HG02973 (cell line): ENCODE results near the gene RENBP.

Experiments
- ATAC-seq: cut with Tn5 transposase; IDR thresholded peaks from one replicate; pipeline ENCODE4 v1.9.1; 2021; ENCODE audit warnings: moderate library complexity; ENCODE audit not compliant: unreplicated experiment

Gene RENBP

GRCh38 chrX:153901753-153902140 is 42.7 kb downstream of the RENBP start:
- no peak for ATAC-seq

GRCh38 chrX:153900831-153901752 is 43.4 kb downstream of the RENBP start:
- peak; percentile 63 for ATAC-seq

DNA sequence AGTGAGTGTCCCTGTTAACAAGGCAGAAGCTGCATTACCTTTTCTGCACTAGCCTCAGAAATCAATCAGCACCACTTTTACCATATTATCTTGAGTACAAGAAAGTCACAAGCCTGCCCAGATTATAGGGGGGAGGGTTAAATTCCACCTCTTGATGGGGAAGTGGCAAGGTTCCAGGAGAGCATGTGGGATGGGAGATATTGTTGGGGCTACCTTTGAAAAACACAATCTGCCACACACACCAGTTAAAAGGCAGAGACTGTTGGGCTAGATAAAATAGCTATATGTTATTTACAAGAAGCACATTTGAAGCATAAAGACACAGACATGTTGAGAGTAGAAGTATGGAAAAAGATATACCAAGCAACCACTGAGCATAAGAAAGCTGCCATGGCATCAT is 46.5 kb downstream of the RENBP start:
- no peak for ATAC-seq

- ATAC-seq, result no peak
Observed at GRCh38 chrX:153889123-153889522, 55.3 kb downstream of the RENBP start.

DNA sequence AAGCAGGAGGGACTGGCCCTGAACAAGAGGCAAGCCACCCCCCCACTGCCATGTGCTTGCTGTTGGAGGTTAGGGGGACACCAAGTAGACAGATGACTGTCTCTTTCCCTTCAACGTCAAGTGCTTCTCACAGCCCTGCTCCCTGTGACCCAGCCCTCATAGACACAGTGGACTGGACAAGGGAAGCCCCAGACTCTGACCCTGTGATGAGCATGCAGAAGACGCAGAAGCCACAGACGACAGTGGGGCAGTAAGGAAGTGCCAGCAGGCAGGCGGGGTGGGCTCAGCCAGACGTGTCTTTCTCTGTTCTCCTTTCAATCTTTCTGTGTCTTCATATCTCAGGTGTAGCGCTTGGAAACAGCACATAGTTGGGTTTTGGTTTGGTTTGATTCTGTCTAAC is 56.1 kb downstream of the RENBP start:
- no peak for ATAC-seq

GRCh38 chrX:153887385-153887784 is 57.1 kb downstream of the RENBP start:
- no peak for ATAC-seq

- ATAC-seq, result no peak
Observed at GRCh38 chrX:153886915-153887314, 57.5 kb downstream of the RENBP start.

DNA sequence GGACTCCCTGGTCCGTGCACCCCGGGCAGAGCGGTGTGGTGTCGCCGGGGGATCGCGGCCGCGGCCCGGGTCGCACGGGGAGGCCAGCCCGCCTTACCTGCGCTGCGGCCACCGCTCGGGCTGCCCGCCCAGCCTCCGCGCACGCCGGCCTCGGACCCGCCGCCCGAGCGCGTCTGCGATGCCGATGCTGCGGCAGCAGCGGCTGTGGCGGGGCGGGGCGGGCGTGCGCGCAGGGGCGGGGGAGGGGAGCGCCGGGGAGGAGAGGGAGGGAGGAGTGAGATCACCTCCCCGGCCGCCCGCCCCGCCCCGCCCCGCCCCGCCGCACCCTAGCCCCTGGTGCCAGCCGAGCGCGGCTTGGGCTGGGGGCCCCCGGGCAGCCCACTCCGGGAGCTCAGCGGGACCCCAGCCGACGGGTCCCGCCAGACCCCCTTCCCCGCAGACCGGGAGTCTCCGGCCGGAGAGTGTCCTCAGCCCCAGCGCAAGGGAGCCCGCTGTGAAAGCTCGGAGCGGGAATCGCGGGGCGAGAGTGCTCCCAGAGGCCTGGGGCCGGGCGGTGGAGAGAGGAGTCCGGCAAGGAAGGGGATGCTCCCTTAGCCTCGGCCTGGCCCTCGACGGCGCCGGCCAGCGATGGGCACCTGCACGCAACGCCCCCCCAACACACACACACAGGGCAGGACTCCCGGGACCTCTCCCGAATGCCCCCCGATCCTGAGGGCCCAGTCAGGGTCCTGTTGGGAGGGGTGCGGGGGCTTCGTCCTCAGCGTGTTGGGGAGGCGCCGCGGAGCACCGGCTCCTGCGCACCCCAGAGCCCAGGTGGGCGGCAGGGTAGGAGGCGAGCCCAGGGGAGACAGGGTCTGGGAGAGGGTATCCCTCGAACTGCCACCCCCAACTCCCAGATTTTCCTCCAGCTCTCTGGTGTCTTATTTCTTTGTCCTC is 58.2 kb downstream of the RENBP start, which contains the start of gene L1CAM:
Gene L1CAM, minus strand, starts transcription at position 206 of the 936 bp plus-strand sequence. CDS start 10,337 bp downstream, outside the sequence.
- no peak for ATAC-seq
